Neural cell (in vitro differentiated cells): ENCODE data around the gene STXBP1. TPM values are rescaled to one million over a fixed set of nuclear protein-coding genes. Genes with fewer than 3 reads are reported as not detected.

Source experiments
- H2AFZ ChIP-seq: fragments of 200-600, 300-800 bp; sonication (generic), shearing (Covaris generic); 2 replicates; pipeline ENCODE4 v1.6.0; 2014; ENCODE audit warnings: low read depth, mild to moderate bottlenecking, antibody characterized with exemption, low read length, moderate library complexity
- H3F3A ChIP-seq: fragments of 200-600 bp; shearing (Covaris generic); 2 replicates; pipeline ENCODE4 v1.6.1; 2016; ENCODE audit warnings: mild to moderate bottlenecking, moderate library complexity, mixed read lengths, antibody characterized with exemption, low read length; ENCODE audit not compliant: insufficient read depth, poor library complexity, severe bottlenecking
- H3K27ac ChIP-seq: fragments of 200-600, 300-800 bp; sonication (generic), shearing (Covaris generic); 2 replicates; pipeline ENCODE4 v1.5.1; 2014; ENCODE audit warnings: mild to moderate bottlenecking, low read length, moderate library complexity
- H3K27me3 ChIP-seq: fragments of 300-800, 200-600 bp; sonication (generic), shearing (Covaris generic); 2 replicates; pipeline ENCODE4 v1.6.0; 2014; ENCODE audit warnings: mild to moderate bottlenecking, low read depth, low read length, moderate library complexity; ENCODE audit not compliant: insufficient read depth
- H3K36me3 ChIP-seq: fragments of 300-800, 200-600 bp; sonication (generic), shearing (Covaris generic); 2 replicates; pipeline ENCODE4 v1.5.1; 2014; ENCODE audit warnings: mild to moderate bottlenecking, antibody characterized with exemption, low read length, moderate library complexity; ENCODE audit not compliant: insufficient read depth
- H3K4me2 ChIP-seq: fragments of 300-800, 200-600 bp; sonication (generic), shearing (Covaris generic); 2 replicates; pipeline ENCODE4 v1.6.0; 2014; ENCODE audit warnings: mild to moderate bottlenecking, low read length
- H3K4me3 ChIP-seq: fragments of 300-800, 200-600 bp; sonication (generic), shearing (Covaris generic); 2 replicates; pipeline ENCODE4 v1.5.1; 2014; ENCODE audit warnings: mild to moderate bottlenecking, low read length, moderate library complexity
- H3K79me2 ChIP-seq: fragments of 200-600 bp; shearing (Covaris generic); replicated peaks from 2 replicates; pipeline ENCODE4 v1.6.0; 2014; ENCODE audit warnings: mild to moderate bottlenecking, low read length, moderate library complexity; ENCODE audit not compliant: insufficient read depth
- H3K9ac ChIP-seq: fragments of 300-800, 200-600 bp; sonication (generic), shearing (Covaris generic); 2 replicates; pipeline ENCODE4 v1.6.1; 2016; ENCODE audit warnings: mild to moderate bottlenecking, low read length, mixed read lengths
- H3K9me2 ChIP-seq: fragments of 200-600 bp; shearing (Covaris generic); 2 replicates; pipeline ENCODE4 v1.6.1; 2016; ENCODE audit warnings: mild to moderate bottlenecking, low read length, mixed read lengths; ENCODE audit not compliant: insufficient read depth
- H3K9me3 ChIP-seq: fragments of 200-600, 300-800 bp; sonication (generic), shearing (Covaris generic); 2 replicates; pipeline ENCODE4 v1.6.1; 2016; ENCODE audit warnings: mild to moderate bottlenecking, mixed run types, low read length, moderate library complexity, mixed read lengths
- H4K20me1 ChIP-seq: fragments of 200-600 bp; shearing (Covaris generic); 2 replicates; pipeline ENCODE4 v1.6.1; 2016; ENCODE audit warnings: mild to moderate bottlenecking, mixed run types; ENCODE audit not compliant: insufficient read depth
- CTCF ChIP-seq: fragments of 450-650 bp; IDR thresholded peaks from 2 replicates; pipeline ENCODE4 v1.5.1; 2014; ENCODE audit warnings: antibody characterized with exemption, mild to moderate bottlenecking, moderate library complexity; ENCODE audit not compliant: poor library complexity, severe bottlenecking
- EP300 ChIP-seq: fragments of 450-650 bp; conservative IDR thresholded peaks from 2 replicates; pipeline ENCODE4 v1.6.1; 2014; ENCODE audit warnings: antibody characterized with exemption, mild to moderate bottlenecking, moderate library complexity; ENCODE audit not compliant: poor library complexity, severe bottlenecking
- EZH2 ChIP-seq: fragments of 200-600, 300-800 bp; shearing (Covaris generic), sonication (generic); IDR thresholded peaks from 2 replicates; pipeline ENCODE4 v1.6.1; 2014; ENCODE audit warnings: antibody characterized with exemption, low read length, borderline replicate concordance, mild to moderate bottlenecking; ENCODE audit not compliant: insufficient read depth, poor library complexity, severe bottlenecking
- MXI1 ChIP-seq: fragments of 450-650 bp; conservative IDR thresholded peaks from 2 replicates; pipeline ENCODE4 v1.6.1; 2014; ENCODE audit warnings: antibody characterized with exemption, mild to moderate bottlenecking; ENCODE audit not compliant: poor library complexity, severe bottlenecking
- POLR2AphosphoS5 ChIP-seq: IDR thresholded peaks from 2 replicates; pipeline ENCODE4 v1.6.1; 2012
- RAD21 ChIP-seq: fragments of 450-650 bp; conservative IDR thresholded peaks from 2 replicates; pipeline ENCODE4 v1.6.1; 2014; ENCODE audit warnings: antibody characterized with exemption, mild to moderate bottlenecking, moderate library complexity
- REST ChIP-seq: IDR thresholded peaks from 2 replicates; pipeline ENCODE4 v1.6.1; 2012; ENCODE audit warnings: borderline replicate concordance
- SMC3 ChIP-seq: fragments of 450-650 bp; conservative IDR thresholded peaks from 2 replicates; pipeline ENCODE4 v1.6.1; 2014; ENCODE audit warnings: antibody characterized with exemption, mild to moderate bottlenecking, moderate library complexity; ENCODE audit not compliant: poor library complexity
- TAF1 ChIP-seq: IDR thresholded peaks from 2 replicates; pipeline ENCODE4 v1.6.1; 2012; ENCODE audit warnings: low read depth
- polyA plus RNA-seq: library from polyadenylated mRNA; depleted of rRNA; stranded (reverse); fragments of >200 nt; gene quantifications from 2 replicates; pipeline ENCODE4 v1.2.3, GENCODE V29; 2014

STXBP1 gene
- polyA plus RNA-seq, 1 donor from 2014 or later = 42.5 TPM

GRCh38 chr9:127586096-127586495 is 26.0 kb upstream of the STXBP1 start:
- H3K27me3 ChIP-seq = no peaks in the 10 kb centered on the region
- no peak overlapping the region for H3K4me2 ChIP-seq
- H3K9me2 ChIP-seq = no peaks in the 10 kb centered on the region
- H3K9me3 ChIP-seq = no peaks in the 10 kb centered on the region
- H3K4me3 ChIP-seq = no peak overlapping the region
- no peak overlapping the region for H3K9ac ChIP-seq
- H3K79me2 ChIP-seq = no peaks in the 10 kb centered on the region
- H2AFZ ChIP-seq = no peak overlapping the region
- H3K36me3 ChIP-seq = no peaks in the 10 kb centered on the region
- no peaks in the 10 kb centered on the region for H4K20me1 ChIP-seq
- H3K27ac ChIP-seq = no peak overlapping the region
- TF ChIP-seq SMC3 = no peak
- no peak for TF ChIP-seq EP300
- no peak for TF ChIP-seq MXI1
- TF ChIP-seq TAF1 = no peak
- TF ChIP-seq POLR2AphosphoS5 = no peak
- no peak for TF ChIP-seq EZH2
- TF ChIP-seq RAD21 = no peak
- no peak for TF ChIP-seq CTCF
- no peak for TF ChIP-seq REST
- no peaks in the 10 kb centered on the region for H3F3A ChIP-seq

GRCh38 chr9:127586537-127586936 is 25.5 kb upstream of the STXBP1 start:
- no peak overlapping the region for H3K27ac ChIP-seq
- H4K20me1 ChIP-seq = no peaks in the 10 kb centered on the region
- no peak overlapping the region for H3K9ac ChIP-seq
- no peaks in the 10 kb centered on the region for H3K9me2 ChIP-seq
- no peaks in the 10 kb centered on the region for H3K36me3 ChIP-seq
- H2AFZ ChIP-seq = no peak overlapping the region
- no peaks in the 10 kb centered on the region for H3F3A ChIP-seq
- H3K79me2 ChIP-seq = no peaks in the 10 kb centered on the region
- peak; percentile 59 for TF ChIP-seq SMC3
- no peak for TF ChIP-seq TAF1
- TF ChIP-seq RAD21 = peak; percentile 60
- TF ChIP-seq REST = no peak
- no peak for TF ChIP-seq POLR2AphosphoS5
- TF ChIP-seq EZH2 = no peak
- no peak for TF ChIP-seq MXI1
- TF ChIP-seq CTCF = peak; percentile 64
- no peak for TF ChIP-seq EP300
- H3K27me3 ChIP-seq = no peaks in the 10 kb centered on the region
- H3K4me3 ChIP-seq = no peak overlapping the region
- no peaks in the 10 kb centered on the region for H3K9me3 ChIP-seq
- H3K4me2 ChIP-seq = no peak overlapping the region
